Measurements from ENCODE around the gene MTR. TPM values are rescaled to one million over a fixed set of nuclear protein-coding genes. Genes with fewer than 3 reads are reported as not detected.

Gene MTR
- total and polyA plus RNA-seq, 10 donors: 4.4 to 65.4 (median 42.0) TPM

DNA sequence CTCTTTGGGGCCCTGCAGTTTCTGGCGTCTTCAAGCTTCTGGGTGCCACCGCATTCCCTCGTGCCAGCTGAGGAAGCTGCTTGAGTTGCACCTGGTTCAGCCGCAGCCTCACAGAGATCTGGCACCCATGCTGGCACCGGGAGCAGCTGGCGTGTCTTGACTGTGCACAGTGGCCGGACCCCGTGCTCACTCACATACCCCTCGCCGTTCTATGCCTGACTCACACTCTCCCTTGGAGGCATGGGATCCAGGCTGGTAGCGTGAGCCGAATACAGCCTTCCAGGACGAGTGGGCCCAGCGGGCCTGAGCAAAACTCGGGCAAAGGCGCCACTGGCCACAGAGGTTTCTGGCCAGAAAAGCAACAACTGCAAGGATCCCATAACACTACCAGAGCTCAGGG lies 8.6 kb upstream of the MTR start:
- TF ChIP-seq POLR2A (IDR thresholded peaks at IDR 0.05) (no peak), POLR2AphosphoS5 (IDR thresholded peaks at IDR 0.05) (no peak)
- TF ChIP-seq, protein P1, sequence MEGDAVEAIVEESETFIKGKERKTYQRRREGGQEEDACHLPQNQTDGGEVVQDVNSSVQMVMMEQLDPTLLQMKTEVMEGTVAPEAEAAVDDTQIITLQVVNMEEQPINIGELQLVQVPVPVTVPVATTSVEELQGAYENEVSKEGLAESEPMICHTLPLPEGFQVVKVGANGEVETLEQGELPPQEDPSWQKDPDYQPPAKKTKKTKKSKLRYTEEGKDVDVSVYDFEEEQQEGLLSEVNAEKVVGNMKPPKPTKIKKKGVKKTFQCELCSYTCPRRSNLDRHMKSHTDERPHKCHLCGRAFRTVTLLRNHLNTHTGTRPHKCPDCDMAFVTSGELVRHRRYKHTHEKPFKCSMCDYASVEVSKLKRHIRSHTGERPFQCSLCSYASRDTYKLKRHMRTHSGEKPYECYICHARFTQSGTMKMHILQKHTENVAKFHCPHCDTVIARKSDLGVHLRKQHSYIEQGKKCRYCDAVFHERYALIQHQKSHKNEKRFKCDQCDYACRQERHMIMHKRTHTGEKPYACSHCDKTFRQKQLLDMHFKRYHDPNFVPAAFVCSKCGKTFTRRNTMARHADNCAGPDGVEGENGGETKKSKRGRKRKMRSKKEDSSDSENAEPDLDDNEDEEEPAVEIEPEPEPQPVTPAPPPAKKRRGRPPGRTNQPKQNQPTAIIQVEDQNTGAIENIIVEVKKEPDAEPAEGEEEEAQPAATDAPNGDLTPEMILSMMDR (IDR thresholded peaks at IDR 0.05 in 8 of 11, conservative IDR thresholded peaks at IDR 0.05 in 3 of 11): no peak
- intact Hi-C loops (cut with DNase I; ENCODE audit: low total_unique reads): no loop called here
- Histone ChIP-seq H3K27me3 (replicated peaks in 1 of 7) (peaks cover 0 to 3% (median 0%) of the 10 kb centered on the region in 7 donors), H3K27ac (no peak overlapping the region), H3K4me3 (no peak overlapping the region), H3K9me3 (peaks cover 0 to 5% (median 0%) of the 10 kb centered on the region in 8 donors), H3K36me3 (no peaks in the 10 kb centered on the region), H3K4me1 (no peaks in the 10 kb centered on the region)
- no peak for DNase-seq
- 92 to 95% (median 94%) methylated on average over 15 to 16 of the region's 16 CpGs for WGBS, 5 donors

DNA sequence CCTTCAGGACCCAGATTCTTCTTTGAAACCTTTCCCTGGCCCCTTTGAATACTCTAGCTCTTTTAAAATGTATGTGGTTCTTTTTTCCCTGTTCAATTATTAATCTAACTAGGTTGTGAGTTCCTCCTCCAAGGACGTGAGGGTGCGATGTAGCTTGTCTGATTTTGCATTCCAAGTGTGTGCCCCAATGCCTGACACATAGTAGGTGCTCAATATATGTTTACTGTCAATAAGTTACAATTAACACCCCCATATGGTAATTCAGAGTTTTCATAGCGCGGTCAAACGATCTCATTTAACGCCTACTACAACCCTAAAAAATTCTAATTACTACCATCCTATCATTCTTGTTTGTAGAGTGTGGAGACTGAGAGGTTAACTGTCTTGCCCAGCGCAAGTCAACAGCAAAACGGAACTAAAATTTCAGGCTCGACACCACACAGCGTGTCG lies 482 bp upstream of the MTR start:
- intact Hi-C loops (cut with DNase I; ENCODE audit: low total_unique reads): no loop called here
- WGBS, 5 donors: 14 to 19% (median 18%) methylated on average over 11 of the region's 11 CpGs

DNA sequence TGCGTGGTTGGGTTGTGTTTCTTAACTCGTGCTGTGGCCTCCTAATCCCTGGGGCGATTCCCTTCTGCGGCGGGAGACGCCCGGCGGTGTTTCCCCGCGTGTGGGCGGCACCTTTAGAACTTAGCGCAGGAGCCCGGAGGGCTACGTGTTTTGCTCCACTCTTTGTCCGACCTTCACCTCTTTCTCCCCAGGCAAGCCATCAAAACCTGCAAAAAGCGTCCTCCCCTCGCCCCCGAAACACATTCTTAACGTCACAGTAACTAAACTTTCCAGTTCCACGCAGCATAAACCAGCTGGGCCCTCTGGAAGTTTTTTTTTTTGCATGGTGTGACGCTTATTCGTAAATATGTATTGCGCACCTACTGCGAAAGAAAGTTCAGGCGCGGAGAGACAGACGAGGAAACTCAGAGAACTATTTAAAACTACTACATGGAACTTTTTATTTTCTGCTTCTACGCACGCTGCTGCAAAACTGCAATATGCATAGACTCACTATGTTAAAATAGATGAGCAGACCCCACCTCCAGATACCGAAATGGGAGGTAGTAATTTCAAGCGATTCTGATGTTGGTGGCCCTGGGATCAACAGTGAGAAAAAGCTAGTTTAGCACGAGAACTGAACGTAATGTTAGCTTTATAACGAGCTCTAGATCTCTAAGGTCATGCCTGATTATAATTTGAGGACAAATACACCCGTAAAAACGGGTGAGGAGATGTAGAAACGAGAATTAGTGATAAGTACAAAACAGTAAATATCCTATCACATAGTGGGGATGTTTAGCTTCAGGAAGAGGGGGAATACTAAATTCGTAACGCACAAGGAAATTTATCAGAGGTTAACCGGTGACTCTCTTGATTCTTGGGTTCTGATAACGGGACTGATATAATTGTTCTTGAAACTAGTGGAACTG lies 920 bp downstream of the MTR start:
- peak overlapping the region; percentile 80 to 96 (median 92) for H3K27ac ChIP-seq
- intact Hi-C loops (cut with DNase I; ENCODE audit: low total_unique reads): no loop called here

More for the DNA sequence above, 482 bp upstream of the MTR start:
- H3K9me3 ChIP-seq: no peaks in the 10 kb centered on the region
- no peak for DNase-seq
- peaks cover 10 to 44% (median 34%) of the 10 kb centered on the region in 6 donors for H3K4me1 ChIP-seq
- H3K36me3 ChIP-seq: no peaks in the 10 kb centered on the region
- TF ChIP-seq, protein P1 (IDR thresholded peaks at IDR 0.05 in 8 of 11, conservative IDR thresholded peaks at IDR 0.05 in 3 of 11): no peak
- TF ChIP-seq POLR2A (IDR thresholded peaks at IDR 0.05) (no peak), POLR2AphosphoS5 (IDR thresholded peaks at IDR 0.05) (no peak)
- H3K4me3 ChIP-seq: peak overlapping the region; percentile 74 to 99 (median 90)
- peak overlapping the region; percentile 80 to 96 (median 92) for H3K27ac ChIP-seq
- H3K27me3 ChIP-seq (replicated peaks in 1 of 7): peaks cover 0 to 5% (median 0%) of the 10 kb centered on the region in 7 donors

DNA sequence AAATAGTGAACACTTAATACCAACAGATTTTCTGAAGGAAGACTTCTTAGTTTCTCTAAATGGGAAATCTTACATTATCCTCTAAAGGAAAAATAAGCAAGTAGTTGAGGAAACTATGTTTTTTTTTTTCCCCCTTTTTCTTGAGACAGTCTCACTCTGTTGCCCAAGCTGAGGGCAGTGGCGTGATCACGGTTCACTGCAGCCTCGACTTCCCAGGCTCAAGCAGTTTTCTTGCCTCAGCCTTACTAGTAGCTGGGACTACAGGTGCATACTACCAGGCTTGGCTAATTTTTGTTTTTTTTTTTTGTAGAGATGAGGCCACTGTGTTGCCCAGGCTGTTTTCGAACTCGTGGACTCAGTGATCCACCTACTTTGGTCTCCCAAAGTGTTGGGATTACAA lies 3.9 kb downstream of the MTR start:
- H3K27me3 ChIP-seq (replicated peaks in 1 of 7): no peaks in the 10 kb centered on the region
- TF ChIP-seq POLR2A (IDR thresholded peaks at IDR 0.05): no peak
- intact Hi-C loops (cut with DNase I; ENCODE audit: low total_unique reads): no loop called here
- H3K4me3 ChIP-seq: no peak overlapping the region
- no peak for DNase-seq
- H3K4me1 ChIP-seq: peaks cover 10 to 72% (median 42%) of the 10 kb centered on the region in 6 donors
- H3K27ac ChIP-seq: no peak overlapping the region
- no peaks in the 10 kb centered on the region for H3K9me3 ChIP-seq
- H3K36me3 ChIP-seq: peaks cover 0 to 12% (median 10%) of the 10 kb centered on the region in 6 donors
- WGBS, 5 donors: 84 to 93% (median 88%) methylated on average over 5 of the region's 5 CpGs

More for the DNA sequence above, 920 bp downstream of the MTR start:
- WGBS, 5 donors: 1 to 2% (median 2%) methylated on average over 32 to 41 of the region's 41 CpGs
- Histone ChIP-seq H3K36me3 (no peaks in the 10 kb centered on the region), H3K4me3 (peak overlapping the region; percentile 74 to 99 (median 90)), H3K4me1 (peaks cover 10 to 57% (median 41%) of the 10 kb centered on the region in 6 donors), H3K27me3 (replicated peaks in 1 of 7) (peaks cover 0 to 5% (median 0%) of the 10 kb centered on the region in 7 donors), H3K9me3 (no peaks in the 10 kb centered on the region)
- no peak for DNase-seq
- TF ChIP-seq POLR2A (IDR thresholded peaks at IDR 0.05): no peak
